Retina (tissue), 1 donor: ENCODE results near the gene TPBG.

Experiments
- DNase-seq: peaks from one replicate; pipeline ENCODE4 v3.0.0-alpha.2; 2016

TPBG gene, protein sequence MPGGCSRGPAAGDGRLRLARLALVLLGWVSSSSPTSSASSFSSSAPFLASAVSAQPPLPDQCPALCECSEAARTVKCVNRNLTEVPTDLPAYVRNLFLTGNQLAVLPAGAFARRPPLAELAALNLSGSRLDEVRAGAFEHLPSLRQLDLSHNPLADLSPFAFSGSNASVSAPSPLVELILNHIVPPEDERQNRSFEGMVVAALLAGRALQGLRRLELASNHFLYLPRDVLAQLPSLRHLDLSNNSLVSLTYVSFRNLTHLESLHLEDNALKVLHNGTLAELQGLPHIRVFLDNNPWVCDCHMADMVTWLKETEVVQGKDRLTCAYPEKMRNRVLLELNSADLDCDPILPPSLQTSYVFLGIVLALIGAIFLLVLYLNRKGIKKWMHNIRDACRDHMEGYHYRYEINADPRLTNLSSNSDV

DNA sequence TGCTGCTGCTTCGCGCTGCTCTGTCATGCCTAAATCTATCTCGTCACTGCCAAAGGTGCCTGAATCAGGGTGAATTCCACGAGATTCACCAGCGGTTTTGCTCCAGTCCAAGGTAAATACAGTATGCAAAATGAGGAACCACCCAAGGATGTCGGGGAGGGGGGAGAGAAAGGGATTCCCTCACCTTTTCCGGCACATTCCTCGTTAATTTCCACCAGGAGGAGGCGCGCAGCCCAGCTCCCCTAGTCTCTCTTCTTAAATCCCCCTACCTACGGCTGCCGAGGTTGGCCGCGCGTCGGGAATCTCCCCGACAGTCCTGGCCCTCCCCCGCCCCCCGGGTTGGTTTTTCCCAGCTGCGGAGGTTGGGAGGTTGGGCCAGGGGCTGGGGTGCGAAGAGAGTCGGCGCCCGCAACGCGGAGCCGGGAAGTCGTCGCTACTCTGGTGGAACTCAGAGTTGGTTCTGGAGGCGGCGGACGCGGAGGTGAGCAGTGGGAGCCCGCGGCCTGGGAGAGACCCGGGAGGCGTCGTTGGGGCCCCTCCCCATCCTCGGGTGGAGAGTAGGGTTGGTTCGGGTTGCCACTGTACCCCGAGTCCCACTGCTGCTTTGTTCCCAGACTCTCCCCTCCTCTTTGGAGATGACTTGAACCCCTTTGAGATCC lies at the start of gene TPBG:
Gene TPBG, plus strand, starts transcription at position 390 of the 659 bp plus-strand sequence. CDS start 1,145 bp downstream, outside the sequence.
- peak; percentile 89 for DNase-seq

DNA sequence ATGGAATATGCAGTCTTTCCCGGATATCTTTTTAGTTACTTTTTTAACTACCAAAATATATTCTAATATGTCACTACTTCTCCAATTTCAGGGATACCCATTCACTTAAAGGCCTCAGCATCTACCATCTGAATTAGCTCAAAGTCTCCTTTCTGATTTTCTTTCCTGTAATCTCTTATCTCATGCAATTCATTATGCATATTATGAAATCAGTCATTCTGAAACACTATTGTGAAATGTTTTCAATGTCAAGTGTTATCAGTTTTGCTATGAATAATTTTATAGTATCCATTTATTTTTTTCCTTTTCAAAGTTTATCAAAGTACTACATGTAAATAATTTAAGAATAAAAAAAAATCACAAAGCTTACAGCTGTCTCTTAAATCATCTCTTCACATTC lies 41.2 kb upstream of the TPBG start:
- no peak for DNase-seq

DNA sequence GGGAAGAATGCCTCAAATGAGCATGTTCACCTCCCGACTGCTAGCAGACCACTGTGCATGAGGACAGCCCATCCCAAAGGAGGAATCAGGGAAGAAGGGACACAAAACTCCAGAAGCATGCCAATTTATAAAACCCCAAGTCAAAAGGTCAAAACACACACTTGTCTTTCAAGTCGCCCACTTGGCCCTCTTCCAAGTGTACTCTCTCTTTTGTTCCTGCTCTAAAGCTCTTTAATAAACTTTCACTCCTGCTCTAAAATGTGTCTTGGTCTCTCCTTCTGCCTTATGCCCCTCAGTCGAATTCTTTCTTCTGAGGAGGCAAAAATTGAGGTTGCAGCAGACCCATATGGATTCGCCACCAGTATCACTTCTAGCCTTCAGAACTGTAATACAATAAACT lies 33.9 kb upstream of the TPBG start:
- no peak for DNase-seq

DNA sequence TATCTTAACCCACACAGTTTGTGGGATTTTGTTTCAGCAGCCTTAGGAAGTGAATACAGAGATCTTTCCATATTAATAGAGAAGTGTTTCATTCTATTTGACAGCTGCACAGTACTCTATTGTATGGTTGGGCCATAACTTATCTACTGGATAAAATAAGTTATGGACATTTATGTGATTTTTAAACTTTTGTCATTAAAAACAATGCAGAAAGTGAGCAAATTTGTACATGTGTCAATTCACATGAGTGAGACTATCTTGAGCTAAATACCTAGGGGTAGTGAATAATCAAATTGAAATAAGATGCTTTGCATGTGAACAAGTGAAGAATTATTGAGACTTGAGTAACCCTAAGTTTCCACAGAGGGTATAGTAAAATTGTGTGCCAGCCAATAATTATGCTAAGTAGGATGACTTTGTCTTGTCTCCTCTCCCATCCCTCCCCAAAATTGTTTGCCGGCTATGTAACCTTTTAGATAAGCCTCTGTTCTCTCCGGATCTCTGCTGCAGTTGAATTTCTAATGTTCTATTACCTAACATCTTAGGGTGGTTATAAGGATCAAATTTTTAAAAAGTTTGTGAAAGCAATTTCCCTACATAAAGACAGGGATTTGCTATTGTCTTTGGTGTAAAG lies 33.3 kb upstream of the TPBG start:
- DNase-seq = no peak

DNA sequence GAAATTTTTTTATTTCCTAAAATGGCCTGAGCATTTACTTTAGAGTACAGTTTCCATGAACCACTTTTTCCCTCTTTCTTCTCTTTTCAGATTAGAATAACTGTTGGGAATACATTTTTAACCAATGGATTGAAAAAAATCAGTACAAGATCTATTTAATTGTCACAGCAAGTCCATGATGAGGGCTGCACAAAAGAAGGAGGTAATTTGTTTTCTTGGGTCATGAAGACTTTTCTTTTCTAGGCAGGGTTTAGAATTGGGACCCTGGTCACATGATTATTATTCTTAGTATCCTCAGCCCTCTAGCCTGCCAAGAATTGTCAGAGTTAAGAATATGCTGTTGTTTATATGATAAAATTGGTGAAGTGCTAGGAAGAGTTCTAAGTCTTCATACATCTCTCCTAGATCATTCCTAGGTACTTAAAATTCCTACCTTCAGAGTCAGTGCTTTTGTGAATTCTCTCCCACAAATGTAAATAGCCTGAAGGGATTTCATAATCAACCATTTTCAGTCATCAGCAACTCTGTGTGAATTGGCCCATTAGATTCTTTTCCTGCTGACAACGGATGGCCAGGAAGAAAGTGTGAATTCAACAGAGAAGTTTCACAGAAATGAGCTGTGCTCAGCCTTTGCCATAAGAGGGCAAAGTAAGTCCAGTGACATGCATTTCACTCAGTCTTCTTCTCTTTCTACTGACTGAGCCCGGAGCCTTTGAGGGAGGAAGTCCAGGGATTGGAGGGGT lies 32.4 kb upstream of the TPBG start:
- no peak for DNase-seq

DNA sequence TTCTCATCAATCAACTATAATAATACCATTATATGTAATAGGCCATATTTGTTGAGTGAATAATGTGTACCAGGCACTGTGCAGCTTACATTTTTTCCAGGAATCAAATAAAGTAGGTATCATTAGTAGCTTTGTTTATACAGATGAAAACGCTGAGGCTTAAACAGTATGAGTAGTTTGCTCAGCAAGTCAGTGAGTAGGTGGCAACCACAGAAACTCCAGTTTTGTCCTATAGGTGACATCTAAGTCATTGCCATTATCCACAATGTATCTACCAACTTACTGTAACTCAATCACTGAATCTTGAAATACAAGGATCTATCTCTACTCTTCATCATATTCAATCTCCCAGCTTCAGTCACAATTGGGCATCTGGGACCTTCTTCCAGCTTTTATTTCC lies 29.8 kb upstream of the TPBG start:
- no peak for DNase-seq

DNA sequence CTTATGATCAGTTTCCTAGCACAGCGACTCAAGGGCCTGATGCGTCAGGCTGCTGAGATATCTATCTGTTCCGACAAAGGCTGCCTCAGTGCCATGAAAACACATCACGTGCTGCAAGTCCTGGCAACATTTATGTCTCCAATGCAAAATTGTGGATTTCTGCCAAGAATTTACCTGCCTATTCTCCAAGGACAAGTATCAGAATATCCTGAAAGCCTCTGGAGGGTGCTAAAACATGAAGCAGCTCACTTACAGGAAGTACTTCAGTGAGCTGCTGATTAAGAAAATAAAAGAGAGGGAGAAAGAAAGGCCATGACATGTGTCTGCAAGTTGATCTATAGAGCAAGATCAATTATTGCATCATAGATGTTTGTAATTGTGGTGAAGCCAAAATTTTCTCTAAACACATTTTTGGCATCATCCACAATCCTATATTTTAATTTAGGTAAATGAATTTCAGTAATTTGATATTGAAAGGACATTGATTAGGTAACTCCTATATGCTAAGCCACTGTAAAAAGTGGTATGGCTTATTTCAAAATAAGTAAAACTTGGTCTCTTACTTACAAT lies 25.8 kb upstream of the TPBG start:
- DNase-seq = no peak

DNA sequence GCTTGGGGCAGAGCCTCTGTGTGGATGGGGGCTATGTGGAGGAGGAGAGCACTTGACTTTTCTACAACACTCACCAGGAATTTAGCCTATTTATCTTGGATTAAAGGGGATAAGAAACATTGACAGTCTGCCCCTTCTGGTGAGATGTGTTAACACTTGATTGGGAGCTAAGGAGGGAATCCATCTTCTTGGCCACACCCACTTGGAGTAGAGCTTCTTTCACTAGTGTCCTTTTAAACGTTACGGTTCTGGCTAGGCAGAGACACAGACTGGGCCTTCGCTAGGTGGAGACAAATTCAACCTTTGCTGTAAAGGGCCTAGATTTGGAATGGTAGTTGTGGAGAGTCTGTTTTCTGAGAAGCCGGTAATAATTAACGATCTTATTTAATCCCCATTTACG lies 15.5 kb upstream of the TPBG start:
- DNase-seq = no peak

DNA sequence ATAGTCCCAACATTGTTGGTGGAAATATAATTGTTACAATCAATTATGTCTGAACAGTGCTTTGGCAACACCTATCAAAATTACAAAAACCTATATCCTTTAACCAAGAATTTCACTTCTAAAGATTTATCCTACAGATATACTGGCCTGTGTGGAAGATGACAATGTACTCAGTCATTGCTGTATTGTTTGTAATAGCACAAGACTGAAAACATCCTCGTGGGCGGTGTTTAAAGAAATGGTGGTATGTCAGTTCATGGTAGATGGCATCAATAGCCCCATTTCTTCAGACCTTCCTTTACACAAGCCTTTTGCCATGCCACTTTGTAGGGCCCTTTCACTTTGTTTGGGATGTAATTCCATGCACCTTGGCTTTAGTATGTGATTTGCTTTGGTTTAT lies 9.8 kb upstream of the TPBG start:
- DNase-seq = no peak

DNA sequence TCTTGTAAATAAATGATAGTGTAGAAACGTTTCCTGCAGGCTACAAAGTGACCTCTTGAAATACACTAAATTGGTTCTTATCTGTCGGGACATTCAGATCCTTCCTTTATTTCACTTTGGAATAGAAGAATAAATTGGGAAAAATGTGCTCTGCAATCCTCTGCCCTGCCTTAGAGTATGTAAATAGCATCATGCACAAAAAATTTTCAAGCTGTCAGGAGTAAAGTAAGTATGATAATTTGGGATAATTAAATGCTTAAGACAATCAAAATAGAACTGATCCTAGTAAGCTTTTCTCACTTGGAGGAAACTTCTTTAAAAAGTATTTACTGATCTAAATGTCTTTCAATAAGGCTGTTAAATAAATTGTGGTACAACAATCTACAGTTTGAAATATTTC lies 3.1 kb upstream of the TPBG start:
- DNase-seq = no peak

DNA sequence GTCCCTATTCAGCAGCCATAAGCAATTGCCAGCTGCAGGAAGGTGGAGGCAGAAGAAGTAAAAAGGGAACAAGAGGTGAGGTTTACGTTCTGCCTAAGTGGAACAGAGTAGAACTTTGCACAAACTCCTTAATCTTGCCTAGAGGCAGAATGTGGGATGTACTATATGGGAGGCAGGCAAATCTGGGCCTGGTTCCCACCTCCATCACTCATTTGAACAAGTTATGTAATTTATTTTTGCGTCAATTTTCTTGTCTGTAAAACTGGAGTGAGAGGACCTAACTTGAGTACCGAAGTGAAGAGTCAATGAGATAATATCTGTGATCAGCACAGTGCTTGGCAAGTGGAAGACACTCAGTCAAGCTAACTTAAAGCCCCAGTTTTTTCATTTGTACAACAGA lies 2.0 kb upstream of the TPBG start:
- no peak for DNase-seq

DNA sequence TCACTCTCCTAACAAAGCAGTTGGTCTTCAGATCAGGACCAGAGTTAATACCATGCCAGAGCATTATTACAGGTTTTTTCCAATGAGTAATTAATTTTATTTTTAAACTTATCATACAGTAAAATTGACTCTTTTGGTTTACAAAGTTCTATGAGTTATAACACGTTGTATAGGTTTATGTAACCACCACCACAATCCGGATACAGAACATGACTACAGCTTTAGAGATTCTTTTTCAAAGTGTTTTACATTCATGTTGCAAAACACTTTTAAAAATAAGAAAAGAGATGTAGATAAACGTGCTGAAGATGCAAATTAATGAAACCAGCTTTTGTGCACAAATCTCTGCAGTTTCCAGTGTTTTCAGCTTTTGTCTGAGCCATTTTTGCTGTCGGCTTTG lies 1.5 kb upstream of the TPBG start:
- no peak for DNase-seq

DNA sequence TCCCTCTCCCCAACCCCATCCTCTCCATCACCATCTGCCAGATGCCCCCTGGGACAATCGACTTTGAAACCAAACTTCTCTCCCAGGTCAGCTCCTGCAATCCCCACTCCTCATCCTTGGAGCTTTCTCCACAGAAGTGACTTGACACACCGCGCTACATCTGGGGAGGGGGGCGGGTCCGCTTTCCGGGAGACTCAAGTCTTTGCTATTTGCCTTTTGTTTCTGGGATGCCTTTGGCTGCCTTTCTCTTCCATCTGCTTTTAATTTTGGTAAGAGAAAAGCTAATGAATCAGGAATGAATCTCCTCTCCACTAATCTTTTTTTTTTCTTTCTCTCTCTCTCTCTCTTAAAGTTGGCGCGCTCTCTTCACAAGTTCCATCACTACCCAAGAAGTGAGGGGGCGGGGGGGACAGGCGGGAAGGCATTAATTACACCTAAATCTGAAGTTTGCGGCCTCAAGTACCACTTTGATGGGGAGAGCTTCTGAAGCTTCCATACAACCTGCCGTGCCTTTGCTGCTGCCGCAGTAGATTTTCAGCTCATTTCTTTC lies 664 bp upstream of the TPBG start:
- DNase-seq = no peak

DNA sequence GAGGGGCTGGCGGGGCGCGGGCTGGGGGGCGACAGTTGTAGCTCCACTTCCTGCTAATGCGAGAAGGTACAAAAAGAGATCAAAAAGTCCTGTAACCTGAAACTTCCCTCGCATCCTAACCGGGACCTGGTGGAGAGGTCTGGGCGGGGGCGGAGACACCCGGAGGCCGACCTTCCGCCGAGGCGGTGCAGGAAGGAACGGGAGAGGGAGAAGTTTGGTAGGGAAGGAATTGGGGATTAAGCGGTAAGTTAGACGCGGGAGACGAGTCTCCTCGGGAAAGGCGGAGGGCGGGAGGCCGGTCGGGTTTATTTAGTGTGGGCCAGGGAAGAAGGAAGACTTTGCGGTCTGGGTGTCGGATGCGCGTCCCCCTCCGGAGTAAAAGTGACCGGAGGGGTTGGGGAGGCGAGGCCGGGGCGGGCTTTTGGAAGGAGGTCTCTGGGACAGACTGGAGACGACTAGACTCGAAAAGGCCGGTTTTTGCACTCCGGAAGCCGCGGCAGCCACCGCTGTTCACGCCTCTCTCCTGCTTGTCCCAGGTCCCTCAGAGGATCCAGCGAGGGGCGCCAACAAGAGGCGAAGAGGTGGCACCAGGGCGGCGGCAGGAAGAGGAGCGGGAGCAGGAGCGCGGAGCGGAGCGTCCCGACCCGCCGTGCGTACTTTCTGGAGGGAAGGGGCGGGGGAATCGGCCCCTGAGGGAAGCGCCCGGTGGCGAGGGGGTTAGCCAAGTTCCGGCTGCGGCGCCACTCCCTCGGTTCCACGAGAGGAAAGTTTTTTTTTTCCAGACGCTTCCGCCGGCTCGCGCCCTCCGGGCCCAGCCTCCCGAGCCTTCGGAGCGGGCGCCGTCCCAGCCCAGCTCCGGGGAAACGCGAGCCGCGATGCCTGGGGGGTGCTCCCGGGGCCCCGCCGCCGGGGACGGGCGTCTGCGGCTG lies 734 bp downstream of the TPBG start:
- peak; percentile 89 for DNase-seq

DNA sequence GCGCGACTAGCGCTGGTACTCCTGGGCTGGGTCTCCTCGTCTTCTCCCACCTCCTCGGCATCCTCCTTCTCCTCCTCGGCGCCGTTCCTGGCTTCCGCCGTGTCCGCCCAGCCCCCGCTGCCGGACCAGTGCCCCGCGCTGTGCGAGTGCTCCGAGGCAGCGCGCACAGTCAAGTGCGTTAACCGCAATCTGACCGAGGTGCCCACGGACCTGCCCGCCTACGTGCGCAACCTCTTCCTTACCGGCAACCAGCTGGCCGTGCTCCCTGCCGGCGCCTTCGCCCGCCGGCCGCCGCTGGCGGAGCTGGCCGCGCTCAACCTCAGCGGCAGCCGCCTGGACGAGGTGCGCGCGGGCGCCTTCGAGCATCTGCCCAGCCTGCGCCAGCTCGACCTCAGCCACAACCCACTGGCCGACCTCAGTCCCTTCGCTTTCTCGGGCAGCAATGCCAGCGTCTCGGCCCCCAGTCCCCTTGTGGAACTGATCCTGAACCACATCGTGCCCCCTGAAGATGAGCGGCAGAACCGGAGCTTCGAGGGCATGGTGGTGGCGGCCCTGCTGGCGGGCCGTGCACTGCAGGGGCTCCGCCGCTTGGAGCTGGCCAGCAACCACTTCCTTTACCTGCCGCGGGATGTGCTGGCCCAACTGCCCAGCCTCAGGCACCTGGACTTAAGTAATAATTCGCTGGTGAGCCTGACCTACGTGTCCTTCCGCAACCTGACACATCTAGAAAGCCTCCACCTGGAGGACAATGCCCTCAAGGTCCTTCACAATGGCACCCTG lies 1.6 kb downstream of the TPBG start:
- no peak for DNase-seq

DNA sequence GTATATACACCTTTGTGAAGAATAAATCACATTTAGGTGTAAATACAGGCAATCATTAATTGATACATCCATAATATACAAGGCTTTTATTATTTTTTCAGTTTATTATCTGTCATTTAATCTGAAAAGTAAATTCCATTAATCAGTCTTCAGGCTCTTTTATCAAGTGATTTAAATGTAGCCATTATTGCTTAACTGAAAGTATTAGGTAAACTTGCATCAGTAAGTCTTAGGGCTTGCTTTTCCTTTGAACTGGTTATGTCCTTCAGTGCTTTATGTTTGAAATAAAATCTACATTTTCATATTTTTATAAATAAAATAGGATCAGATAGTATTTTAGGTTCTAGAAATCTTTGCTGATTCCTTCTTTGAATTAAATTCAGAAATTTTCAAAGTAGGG lies 4.1 kb downstream of the TPBG start:
- no peak for DNase-seq

DNA sequence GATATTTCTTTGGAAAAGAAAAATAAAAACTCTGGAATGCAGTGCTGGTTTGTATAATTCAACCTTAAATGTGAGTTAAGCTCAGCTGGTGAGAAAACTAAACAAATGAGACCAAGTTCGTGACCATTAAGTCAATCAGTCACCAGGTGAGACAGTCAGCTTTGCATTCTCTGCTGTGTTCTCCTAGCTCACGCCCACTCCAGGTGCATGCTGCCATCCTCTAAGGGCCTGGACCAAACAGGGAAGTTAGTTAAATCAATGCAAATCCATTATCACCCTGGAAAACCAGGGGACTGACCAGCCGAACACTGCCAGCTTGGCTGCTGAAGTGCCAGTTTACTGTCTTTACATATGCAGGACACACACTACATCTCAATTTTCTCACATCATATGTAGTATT lies 7.2 kb downstream of the TPBG start:
- DNase-seq = no peak

DNA sequence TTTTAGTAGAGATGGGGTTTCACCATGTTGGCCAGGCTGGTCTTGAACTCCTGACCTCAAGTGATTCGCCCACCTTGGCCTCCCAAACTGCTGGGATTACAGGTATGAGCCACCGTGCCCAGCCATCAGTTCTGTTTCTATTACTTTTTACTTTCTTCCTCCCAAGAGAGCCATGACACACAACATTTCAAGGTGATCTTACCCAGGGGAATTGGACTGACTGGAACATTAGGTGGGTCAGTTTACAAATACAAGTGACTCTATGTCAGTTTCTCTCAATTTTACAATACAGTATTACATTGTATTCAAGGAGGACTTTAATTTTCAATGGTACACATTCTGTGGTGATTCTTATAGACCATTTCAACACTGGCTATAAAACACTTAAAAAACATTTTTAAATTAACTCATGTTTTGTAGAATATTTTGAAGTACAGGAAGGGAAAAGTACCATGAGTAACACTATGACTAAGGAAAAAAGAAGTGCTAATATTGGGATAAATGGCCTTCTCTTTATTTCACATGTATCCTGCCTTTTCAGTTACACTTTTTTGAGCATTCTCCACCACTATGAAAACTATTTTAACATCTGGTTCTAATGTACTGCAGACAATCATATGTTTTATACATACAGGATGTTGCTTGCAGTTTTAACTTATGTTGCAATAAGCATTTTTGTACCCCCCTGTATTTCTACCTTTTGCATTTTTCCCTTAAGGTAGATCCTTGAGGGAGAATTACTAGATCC lies 8.4 kb downstream of the TPBG start:
- DNase-seq = no peak

DNA sequence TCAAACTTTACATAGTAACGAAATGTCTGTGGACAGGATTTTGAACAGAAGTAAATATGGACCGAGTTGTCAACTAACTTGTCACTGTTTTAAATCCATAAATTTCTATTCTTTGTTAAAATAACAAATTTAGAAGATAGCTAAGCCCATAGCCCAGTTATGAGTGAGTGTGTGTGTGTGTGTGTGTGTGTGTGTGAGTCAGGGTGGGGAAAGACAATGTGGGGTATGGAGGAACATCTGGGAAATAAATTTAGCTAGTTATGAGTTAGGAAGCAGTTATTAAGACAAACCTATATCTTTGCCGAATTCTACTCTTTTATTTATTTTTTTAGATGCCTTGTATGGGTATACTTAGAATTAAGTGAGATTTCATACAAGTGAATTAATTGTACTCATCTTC lies 9.0 kb downstream of the TPBG start:
- DNase-seq = no peak

DNA sequence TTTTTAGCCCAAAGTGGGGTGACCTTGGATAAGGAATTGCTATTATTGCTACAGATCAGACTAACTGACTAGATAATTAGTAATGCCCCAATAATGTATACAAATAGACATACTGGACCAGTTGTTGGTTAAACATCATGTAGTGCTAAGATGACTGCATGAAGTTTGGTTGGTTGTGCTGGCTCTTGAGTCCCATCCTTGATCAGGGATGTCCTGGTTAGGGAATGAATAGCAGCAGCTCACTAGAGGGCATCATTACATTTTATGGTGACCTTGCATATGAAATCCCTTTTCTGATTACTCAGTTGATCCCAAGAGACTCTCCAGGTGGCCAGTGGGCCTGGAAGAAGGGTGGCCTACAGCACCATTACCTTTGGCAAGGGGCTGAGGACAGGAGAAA lies 10.9 kb downstream of the TPBG start:
- DNase-seq = no peak
